ENCODE measurements around the gene FCGBP.
"Not testable (repeated sequence)": the region's sequence is repeated elsewhere in the genome, so short reads cannot be mapped to it uniquely, and the experiment has no call there.

Gene FCGBP

GRCh38 chr19:39934584-39935363 lies at the start of gene FCGBP:
TSS of gene FCGBP (minus strand) at chr19:39934634.
- DNase-seq, result peak; percentile 19

GRCh38 chr19:39983695-39984300 lies 49.4 kb upstream of the FCGBP start:
- DNase-seq, result no peak

GRCh38 chr19:39982883-39983282 lies 48.4 kb upstream of the FCGBP start:
- no peak for DNase-seq

- no peak for DNase-seq
Observed at GRCh38 chr19:39974377-39975155, 40.1 kb upstream of the FCGBP start.

GRCh38 chr19:39971380-39972035 lies 37.1 kb upstream of the FCGBP start:
- no peak for DNase-seq

- DNase-seq, result peak; percentile 98
Observed at GRCh38 chr19:39970675-39971379, 36.4 kb upstream of the FCGBP start, which contains the start of gene PSMC4. TSS of gene PSMC4 (plus strand) at chr19:39971165. CDS start at chr19:39971203, 38 bp downstream.

- no peak for DNase-seq
Observed at GRCh38 chr19:39970425-39970674, 35.9 kb upstream of the FCGBP start.

- DNase-seq, result no peak
Observed at GRCh38 chr19:39969681-39970424, 35.4 kb upstream of the FCGBP start.

- DNase-seq, result no peak
Observed at GRCh38 chr19:39969266-39969665, 34.8 kb upstream of the FCGBP start.

GRCh38 chr19:39968789-39969188 lies 34.4 kb upstream of the FCGBP start:
- no peak for DNase-seq

GRCh38 chr19:39967561-39967960 lies 33.1 kb upstream of the FCGBP start:
- no peak for DNase-seq

GRCh38 chr19:39966617-39967016 lies 32.2 kb upstream of the FCGBP start:
- DNase-seq, result no peak

GRCh38 chr19:39963898-39964297 lies 29.5 kb upstream of the FCGBP start:
- no peak for DNase-seq

- DNase-seq, result not testable (repeated sequence)
Observed at GRCh38 chr19:39959407-39959806, 25.0 kb upstream of the FCGBP start.

GRCh38 chr19:39958942-39959341 lies 24.5 kb upstream of the FCGBP start:
- not testable (repeated sequence) for DNase-seq

GRCh38 chr19:39957886-39958285 lies 23.5 kb upstream of the FCGBP start:
- DNase-seq, result not testable (repeated sequence)

GRCh38 chr19:39953915-39954314 lies 19.5 kb upstream of the FCGBP start:
- DNase-seq, result no peak

GRCh38 chr19:39951686-39952085 lies 17.3 kb upstream of the FCGBP start:
- DNase-seq, result no peak

- DNase-seq, result no peak
Observed at GRCh38 chr19:39951065-39951650, 16.7 kb upstream of the FCGBP start.

GRCh38 chr19:39949026-39949747 lies 14.8 kb upstream of the FCGBP start:
- DNase-seq, result peak; percentile 24

- DNase-seq, result no peak
Observed at GRCh38 chr19:39946532-39946931, 12.1 kb upstream of the FCGBP start.
